HL-60 (cell line): Measurements from ENCODE around the gene SMTNL2.

Source experiments
- POLR2AphosphoS5 ChIP-seq: IDR thresholded peaks from 2 replicates; pipeline ENCODE4 v1.6.1; 2012; ENCODE audit warnings: low read depth
- TF ChIP-seq, protein P1 (sequence below): IDR thresholded peaks from one replicate; pipeline ENCODE4 v1.5.1; 2011; ENCODE audit warnings: low read length, control low read depth, inconsistent platforms; ENCODE audit not compliant: insufficient read depth

DNA sequence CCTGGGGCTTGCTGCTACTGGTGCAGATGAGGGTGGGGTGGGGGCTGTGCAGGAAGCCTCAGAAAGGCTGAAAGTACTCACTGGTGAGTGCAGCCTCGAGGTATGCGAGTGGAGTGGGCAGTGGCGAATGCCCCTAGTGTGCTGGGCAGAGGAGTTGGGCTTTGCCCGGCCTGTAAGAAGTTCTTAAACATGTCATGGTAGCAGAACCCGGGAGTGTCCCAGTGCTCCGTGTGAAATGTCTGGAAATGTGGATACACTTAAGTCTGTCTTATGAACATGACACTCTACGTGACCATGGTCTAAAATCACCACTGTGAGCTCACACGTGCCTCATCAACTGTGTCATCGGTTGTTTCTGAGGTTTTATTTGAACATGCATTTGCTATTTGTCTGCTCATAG lies 1.7 kb downstream of the SMTNL2 start:
- no peak for TF ChIP-seq POLR2AphosphoS5
- TF ChIP-seq, protein P1, sequence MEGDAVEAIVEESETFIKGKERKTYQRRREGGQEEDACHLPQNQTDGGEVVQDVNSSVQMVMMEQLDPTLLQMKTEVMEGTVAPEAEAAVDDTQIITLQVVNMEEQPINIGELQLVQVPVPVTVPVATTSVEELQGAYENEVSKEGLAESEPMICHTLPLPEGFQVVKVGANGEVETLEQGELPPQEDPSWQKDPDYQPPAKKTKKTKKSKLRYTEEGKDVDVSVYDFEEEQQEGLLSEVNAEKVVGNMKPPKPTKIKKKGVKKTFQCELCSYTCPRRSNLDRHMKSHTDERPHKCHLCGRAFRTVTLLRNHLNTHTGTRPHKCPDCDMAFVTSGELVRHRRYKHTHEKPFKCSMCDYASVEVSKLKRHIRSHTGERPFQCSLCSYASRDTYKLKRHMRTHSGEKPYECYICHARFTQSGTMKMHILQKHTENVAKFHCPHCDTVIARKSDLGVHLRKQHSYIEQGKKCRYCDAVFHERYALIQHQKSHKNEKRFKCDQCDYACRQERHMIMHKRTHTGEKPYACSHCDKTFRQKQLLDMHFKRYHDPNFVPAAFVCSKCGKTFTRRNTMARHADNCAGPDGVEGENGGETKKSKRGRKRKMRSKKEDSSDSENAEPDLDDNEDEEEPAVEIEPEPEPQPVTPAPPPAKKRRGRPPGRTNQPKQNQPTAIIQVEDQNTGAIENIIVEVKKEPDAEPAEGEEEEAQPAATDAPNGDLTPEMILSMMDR = no peak
